PC-9 (cell line): ENCODE measurements around the gene ZBTB4. TPM values are rescaled to one million over a fixed set of nuclear protein-coding genes. Genes with fewer than 3 reads are reported as not detected.

Experiments
- BruUV-seq: library from RNA; stranded (reverse); fragments of 400-500 nt; replicated peaks from 2 replicates; lab custom pipeline; 2021; lab: Mats Ljungman, UMichigan
- CTCF ChIA-PET: fragments of 300-600 bp; sonication (Branson Sonifier 250); formaldehyde crosslinking; loops from one replicate; lab custom pipeline; 2022; ENCODE audit warnings: antibody characterized with exemption; lab: Charles Lee
- POLR2A ChIA-PET: fragments of 300-600 bp; sonication (Branson Sonifier 250); formaldehyde crosslinking; loops from one replicate; lab custom pipeline; 2022; ENCODE audit warnings: antibody characterized with exemption; ENCODE audit not compliant: unreplicated experiment; lab: Charles Lee
- DNase-seq, 2 experiments: peaks; one replicate each; pipeline versions ENCODE4 v3.0.0 to v3.0.0-alpha.2; 2015 to 2022; ENCODE audit warnings: mixed read lengths in 1 of 2
- H2AFZ ChIP-seq: fragments of 200-600 bp; sonication (generic); 2 replicates; pipeline ENCODE4 v1.8.1; 2017; ENCODE audit warnings: antibody characterized with exemption
- H3F3A ChIP-seq: fragments of 200-600 bp; sonication (generic); 2 replicates; pipeline ENCODE4 v1.8.1; 2017; ENCODE audit warnings: antibody characterized with exemption, mild to moderate bottlenecking, low read depth; ENCODE audit not compliant: insufficient read depth
- H3K27ac ChIP-seq: fragments of 200-600 bp; sonication (generic); 2 replicates; pipeline ENCODE4 v1.6.1; 2016; ENCODE audit warnings: mixed run types
- H3K27me3 ChIP-seq: fragments of 200-600 bp; sonication (generic); 2 replicates; pipeline ENCODE4 v1.6.1; 2016; ENCODE audit warnings: low read depth, mixed run types; ENCODE audit not compliant: insufficient read depth
- H3K36me3 ChIP-seq: fragments of 200-600 bp; sonication (generic); 2 replicates; pipeline ENCODE4 v1.6.1; 2016; ENCODE audit warnings: low read depth, mixed run types
- H3K4me1 ChIP-seq: fragments of 200-600 bp; sonication (generic); replicated peaks from 2 replicates; pipeline ENCODE4 v1.6.1; 2016; ENCODE audit warnings: mixed run types; ENCODE audit not compliant: insufficient read depth
- H3K4me2 ChIP-seq: fragments of 200-600 bp; sonication (generic); 2 replicates; pipeline ENCODE4 v1.6.1; 2017; ENCODE audit warnings: mixed run types
- H3K4me3 ChIP-seq: fragments of 200-600 bp; sonication (generic); 2 replicates; pipeline ENCODE4 v1.6.1; 2016; ENCODE audit warnings: mixed run types
- H3K79me2 ChIP-seq: fragments of 200-600 bp; sonication (generic); 2 replicates; pipeline ENCODE4 v1.6.1; 2017; ENCODE audit warnings: low read depth, mixed run types
- H3K9me2 ChIP-seq: fragments of 200-600 bp; sonication (generic); 2 replicates; pipeline ENCODE4 v1.8.1; 2017; ENCODE audit warnings: mild to moderate bottlenecking; ENCODE audit not compliant: insufficient read depth
- H3K9me3 ChIP-seq: fragments of 200-600 bp; sonication (generic); 2 replicates; pipeline ENCODE4 v1.8.1; 2016; ENCODE audit warnings: low read depth; ENCODE audit not compliant: insufficient read depth
- H4K20me1 ChIP-seq: fragments of 200-600 bp; sonication (generic); 2 replicates; pipeline ENCODE4 v1.8.1; 2017; ENCODE audit not compliant: insufficient read depth
- CTCF ChIP-seq: fragments of 200-600 bp; sonication (generic); conservative IDR thresholded peaks from 2 replicates; pipeline ENCODE4 v1.6.1; 2017; ENCODE audit warnings: mixed run types, antibody characterized with exemption, mild to moderate bottlenecking, moderate library complexity
- EZH2 ChIP-seq: fragments of 200-600 bp; sonication (generic); IDR thresholded peaks from 2 replicates; pipeline ENCODE4 v1.8.0; 2017; ENCODE audit warnings: antibody characterized with exemption, low read depth
- intact Hi-C: fragments of 100-400 bp; cut with micrococcal nuclease; formaldehyde crosslinking; loops from one replicate; pipeline ENCODE4 v1.10.0; 2022; ENCODE audit not compliant: unreplicated experiment
- total RNA-seq: library from RNA; stranded (reverse); gene quantifications from 2 replicates; pipeline ENCODE4 v1.2.3, GENCODE V29; 2021

Gene ZBTB4
- total RNA-seq, 1 experiment from 2014 or later: 54.0 TPM

- H3K79me2 ChIP-seq: peaks cover 49% of the 10 kb centered on the region
- CTCF ChIA-PET: interaction anchor here (0.7 kb wide), 1 partner anchor 79 kb away, joined by 10 read pairs; no protein-coding TSS in a partner anchor
- POLR2A ChIA-PET: interaction anchor here (0.5 to 1.1 kb wide), 3 partner anchors 35 to 131 kb away, joined by 3 to 26 read pairs (median 5); no protein-coding TSS in a partner anchor
Observed at GRCh38 chr17:7480089-7480384, 606 bp upstream of the ZBTB4 start.

GRCh38 chr17:7478276-7479212 lies 887 bp downstream of the ZBTB4 start:
- intact Hi-C loops: no loop called here
- Histone ChIP-seq H4K20me1 (no peaks in the 10 kb centered on the region), H2AFZ (0 out of 2 replicates have a peak overlapping the region, but pooled peaks have one; percentile 64), H3K36me3 (no peaks in the 10 kb centered on the region), H3K4me1 (peaks cover 37% of the 10 kb centered on the region), H3K79me2 (peaks cover 55% of the 10 kb centered on the region), H3K9me3 (no peaks in the 10 kb centered on the region), H3K27me3 (no peaks in the 10 kb centered on the region), H3K9me2 (no peaks in the 10 kb centered on the region), H3K4me2 (peak overlapping the region; percentile 78), H3F3A (peaks cover 14% of the 10 kb centered on the region; the same call in 1 of the 2 replicates), H3K27ac (no peak overlapping the region), H3K4me3 (peak overlapping the region; percentile 76)
- ChIA-PET CTCF (interaction anchor here (0.9 kb wide), 1 partner anchor 264 kb away, joined by 5 read pairs; no protein-coding TSS in a partner anchor), POLR2A (interaction anchor here (0.6 to 1.1 kb wide), 7 partner anchors 11 to 437 kb away, joined by 3 to 26 read pairs (median 5); no protein-coding TSS in a partner anchor)
- DNase-seq: peak in 1 of 2 experiments; percentile 45
- TF ChIP-seq EZH2 (no peak), CTCF (no peak)
- BruUV-seq: no TSS peak

More at GRCh38 chr17:7480089-7480384, 606 bp upstream of the ZBTB4 start:
- BruUV-seq: no TSS peak
- peaks cover 9% of the 10 kb centered on the region; the same call in 1 of the 2 replicates for H3F3A ChIP-seq
- TF ChIP-seq CTCF: no peak
- TF ChIP-seq EZH2: no peak
- no peaks in the 10 kb centered on the region for H3K9me3 ChIP-seq
- H3K4me3 ChIP-seq: peak overlapping the region; percentile 76
- no peaks in the 10 kb centered on the region for H3K36me3 ChIP-seq
- H4K20me1 ChIP-seq: no peaks in the 10 kb centered on the region
- H3K9me2 ChIP-seq: no peaks in the 10 kb centered on the region
- peak overlapping the region; percentile 84 for H3K4me2 ChIP-seq
- intact Hi-C loops: loop anchor here (5.0 kb wide), 1 partner anchor 218 kb away; the partner anchor contains the start of gene CLDN7
- H2AFZ ChIP-seq: peak overlapping the region; percentile 83
- DNase-seq: no peak
- peaks cover 32% of the 10 kb centered on the region for H3K4me1 ChIP-seq
- H3K27me3 ChIP-seq: no peaks in the 10 kb centered on the region
- peak overlapping the region; percentile 37 for H3K27ac ChIP-seq
